GM18951 (cell line): ENCODE measurements around the gene MXD1.
"Not testable (repeated sequence)": the region's sequence is repeated elsewhere in the genome, so short reads cannot be mapped to it uniquely, and the experiment has no call there.

Experiments used
- POLR2A ChIP-seq: IDR thresholded peaks from 4 replicates; pipeline ENCODE4 v1.6.1; 2011; ENCODE audit warnings: mild to moderate bottlenecking; ENCODE audit not compliant: insufficient read length, insufficient read depth; ENCODE audit errors: extremely low read depth
- in situ Hi-C: fragments of 300-500 bp; cut with MboI; formaldehyde crosslinking; loops from one replicate; pipeline ENCODE4 v1.12.0; 2022; ENCODE audit warnings: low sequenced_read_pairs, mixed read lengths, inconsistent platforms; ENCODE audit not compliant: unreplicated experiment

MXD1 gene

DNA sequence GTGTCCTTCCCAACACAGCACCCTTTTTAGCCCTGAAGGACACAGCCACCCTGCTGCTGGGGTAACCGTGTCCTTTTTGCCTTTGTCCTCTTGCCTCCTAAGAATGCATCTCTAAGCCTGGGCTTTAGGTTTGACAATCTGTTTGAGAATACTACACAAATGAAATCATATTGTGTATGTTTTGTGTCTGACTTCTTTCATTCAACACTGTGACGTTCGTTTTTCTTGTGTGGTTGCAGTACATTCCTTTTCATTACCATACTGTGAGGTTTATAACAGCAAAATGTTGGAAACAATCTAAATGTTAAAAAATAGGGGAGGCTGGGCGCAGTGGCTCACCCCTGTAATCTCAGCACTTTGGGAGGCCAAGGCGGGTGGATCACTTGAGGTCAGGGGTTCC lies 35.3 kb downstream of the MXD1 start:
- TF ChIP-seq POLR2A: no peak
- in situ Hi-C loops: no loop called here

- in situ Hi-C loops: not testable (repeated sequence)
These were observed 35.8 kb downstream of the MXD1 start for GRCh38 chr2:69950671-69951070.

DNA sequence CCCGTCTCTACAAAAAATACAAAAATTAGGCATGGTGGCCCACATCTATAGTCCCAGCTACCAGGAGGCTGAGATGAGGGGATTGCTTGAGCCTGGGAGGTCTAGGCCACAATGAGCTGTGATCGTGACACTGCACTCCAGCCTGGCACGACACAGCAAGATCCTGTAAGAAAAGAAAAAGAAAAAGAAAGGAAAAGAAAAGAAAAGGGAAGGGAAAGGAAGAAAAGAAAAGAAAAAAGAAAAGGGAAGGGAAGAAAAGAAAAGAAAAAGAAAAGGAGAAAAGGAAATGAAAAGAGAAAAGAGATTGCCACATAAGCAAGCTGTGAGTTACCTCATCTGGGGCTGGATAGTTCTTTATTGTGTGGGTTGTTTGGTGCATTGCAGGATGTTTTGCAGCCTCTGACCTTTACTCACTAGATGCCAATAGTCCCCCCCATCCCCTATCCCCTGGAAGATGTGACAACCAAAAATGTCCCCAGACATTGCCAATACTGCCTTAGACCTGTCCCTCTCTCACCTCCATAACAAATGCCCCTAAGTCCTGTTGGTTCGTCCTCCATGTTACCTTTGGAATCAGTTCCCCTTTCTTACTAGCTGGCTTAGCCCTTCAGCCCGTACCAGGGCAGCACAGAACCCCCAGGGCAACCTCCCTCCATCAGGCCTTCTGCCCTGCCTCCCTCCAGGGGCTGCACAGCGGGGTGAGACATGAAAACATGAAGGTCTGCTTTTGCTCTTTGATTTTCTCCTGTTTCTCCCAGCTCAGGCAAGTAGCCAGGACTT lies 37.6 kb downstream of the MXD1 start:
- in situ Hi-C loops: no loop called here

DNA sequence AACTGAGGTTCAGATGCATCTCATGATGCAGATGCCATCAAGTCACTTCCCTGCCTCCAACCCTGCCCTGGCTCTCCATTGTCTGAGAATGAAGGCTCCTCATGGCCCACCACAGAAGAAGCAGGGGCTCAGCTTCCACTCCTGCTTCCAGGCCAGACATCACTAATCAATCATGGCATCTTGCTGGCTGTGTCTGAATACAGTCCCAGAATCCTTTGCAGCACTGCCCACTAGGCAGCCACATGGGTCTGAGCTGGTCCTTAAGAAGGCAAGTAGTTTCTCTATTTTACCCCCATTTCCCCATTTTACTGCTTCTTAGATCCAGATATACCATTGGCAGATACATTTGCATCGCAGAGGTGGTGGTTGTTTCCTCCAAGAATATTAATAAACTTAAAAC lies 39.2 kb downstream of the MXD1 start:
- TF ChIP-seq POLR2A: no peak
- in situ Hi-C loops: no loop called here

More for the DNA sequence above, 37.6 kb downstream of the MXD1 start:
- no peak for TF ChIP-seq POLR2A

DNA sequence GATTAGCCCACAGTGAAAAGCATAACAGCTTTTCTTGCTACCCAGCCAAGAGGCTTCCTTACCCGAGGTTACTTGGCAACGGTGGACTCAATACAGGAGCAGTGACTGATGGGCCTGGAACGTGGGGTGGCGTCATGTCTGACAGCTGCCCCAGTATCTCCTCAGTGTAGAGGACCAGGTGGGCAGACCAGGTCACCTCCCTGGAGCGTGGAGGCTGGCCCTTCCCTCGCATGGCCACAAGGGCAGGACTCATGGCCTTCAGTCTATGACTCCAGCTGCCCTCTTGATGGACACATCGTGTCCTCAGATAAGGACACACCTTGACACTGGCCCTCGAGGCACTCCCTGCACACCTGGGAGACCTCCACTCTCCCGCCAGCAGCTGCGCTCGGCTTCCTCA lies 40.1 kb downstream of the MXD1 start:
- TF ChIP-seq POLR2A: no peak
- in situ Hi-C loops: no loop called here

DNA sequence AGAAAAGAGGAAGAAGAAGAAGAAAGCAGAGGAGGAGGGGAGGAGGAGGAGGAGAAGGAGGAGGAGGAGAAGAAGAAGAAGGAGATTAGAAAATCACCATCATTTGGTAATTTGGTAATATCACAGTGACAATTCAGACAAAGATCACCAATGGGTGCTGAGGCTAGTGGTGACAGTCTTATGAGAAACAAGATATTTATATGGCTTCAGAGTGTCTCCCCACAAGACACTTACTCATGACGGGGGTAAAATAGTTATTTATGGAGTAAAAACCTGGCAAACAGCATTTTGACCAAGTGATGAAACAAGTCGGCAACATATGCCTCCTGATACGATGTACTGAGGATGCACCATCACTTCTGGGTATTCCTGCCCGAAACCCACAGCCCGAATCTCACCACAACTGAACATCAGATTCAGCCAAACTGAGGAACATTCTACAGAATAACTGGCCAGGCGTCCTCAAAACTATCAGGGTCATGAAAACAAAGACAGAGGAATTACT lies 41.6 kb downstream of the MXD1 start:
- no peak for TF ChIP-seq POLR2A
- in situ Hi-C loops: no loop called here

DNA sequence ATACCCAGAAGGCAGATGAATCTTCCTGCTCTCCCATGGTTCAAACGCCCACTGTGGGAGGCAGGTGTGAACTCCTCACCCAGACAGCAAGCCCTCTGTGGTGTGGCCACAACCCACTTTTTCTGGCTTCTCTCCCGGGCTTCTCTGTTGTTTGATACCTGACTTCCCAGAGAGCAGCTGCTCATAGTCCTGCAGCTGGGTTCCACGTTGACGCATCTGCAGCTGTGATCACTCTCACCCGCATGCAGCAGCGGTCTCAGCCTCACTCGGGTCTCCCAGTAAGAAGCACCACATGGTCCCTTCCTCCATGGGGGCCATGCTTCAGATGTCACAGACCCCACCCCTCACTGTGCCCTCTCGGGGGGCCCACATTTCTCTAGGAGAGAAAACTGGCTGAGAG lies 43.1 kb downstream of the MXD1 start:
- TF ChIP-seq POLR2A: no peak
- in situ Hi-C loops: no loop called here

DNA sequence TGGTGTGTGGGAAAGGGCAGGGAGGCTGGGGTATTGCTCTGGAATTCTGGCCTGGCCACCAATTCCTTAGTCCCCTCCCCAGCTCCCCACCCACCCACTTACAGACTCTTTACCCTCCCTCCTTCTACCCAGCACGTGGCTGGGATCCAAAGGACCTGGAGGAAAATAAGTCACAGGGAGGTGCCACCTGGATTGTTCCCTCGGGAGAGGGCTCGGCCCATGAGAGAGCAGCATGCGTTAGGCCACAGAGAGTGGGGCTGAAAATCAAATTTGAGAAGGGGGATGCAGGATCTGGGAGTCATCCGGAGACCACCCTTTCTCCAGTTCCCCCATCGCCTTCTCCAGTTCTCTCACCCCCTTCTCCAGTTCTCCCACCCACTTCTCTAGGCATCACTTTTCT lies 43.6 kb downstream of the MXD1 start:
- in situ Hi-C loops: no loop called here

GRCh38 chr2:69959425-69959824 lies 44.5 kb downstream of the MXD1 start:
- in situ Hi-C loops: no loop called here
- TF ChIP-seq POLR2A: no peak

More for the DNA sequence above, 43.6 kb downstream of the MXD1 start:
- TF ChIP-seq POLR2A: no peak

GRCh38 chr2:69960821-69961220 lies 45.9 kb downstream of the MXD1 start:
- in situ Hi-C loops: no loop called here
- TF ChIP-seq POLR2A: no peak

DNA sequence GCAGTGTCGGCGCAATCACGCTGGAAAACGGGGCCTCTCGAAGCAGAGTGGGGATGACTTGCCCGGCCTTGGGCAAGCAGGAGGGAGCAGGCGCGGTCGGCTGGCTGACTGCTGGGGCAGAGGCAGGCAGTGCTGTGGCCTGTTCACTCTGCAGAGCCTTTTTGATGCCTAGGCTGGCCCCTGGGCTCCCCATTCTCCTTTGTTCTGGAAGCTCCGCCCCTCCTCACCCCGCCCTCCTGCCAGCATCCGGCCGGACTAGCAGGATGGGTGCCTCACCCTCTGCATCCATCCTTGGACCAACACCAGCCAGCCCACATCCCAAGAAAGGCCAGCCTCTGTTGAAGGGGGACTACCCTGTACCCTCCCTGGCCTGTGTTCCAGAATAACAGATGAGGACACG lies 46.6 kb downstream of the MXD1 start, which contains the start of gene ASPRV1:
ASPRV1 (minus strand) TSS at position 136 of the 400 bp plus-strand sequence. CDS start 195 bp downstream, outside the sequence.
- TF ChIP-seq POLR2A: no peak
- in situ Hi-C loops: no loop called here

DNA sequence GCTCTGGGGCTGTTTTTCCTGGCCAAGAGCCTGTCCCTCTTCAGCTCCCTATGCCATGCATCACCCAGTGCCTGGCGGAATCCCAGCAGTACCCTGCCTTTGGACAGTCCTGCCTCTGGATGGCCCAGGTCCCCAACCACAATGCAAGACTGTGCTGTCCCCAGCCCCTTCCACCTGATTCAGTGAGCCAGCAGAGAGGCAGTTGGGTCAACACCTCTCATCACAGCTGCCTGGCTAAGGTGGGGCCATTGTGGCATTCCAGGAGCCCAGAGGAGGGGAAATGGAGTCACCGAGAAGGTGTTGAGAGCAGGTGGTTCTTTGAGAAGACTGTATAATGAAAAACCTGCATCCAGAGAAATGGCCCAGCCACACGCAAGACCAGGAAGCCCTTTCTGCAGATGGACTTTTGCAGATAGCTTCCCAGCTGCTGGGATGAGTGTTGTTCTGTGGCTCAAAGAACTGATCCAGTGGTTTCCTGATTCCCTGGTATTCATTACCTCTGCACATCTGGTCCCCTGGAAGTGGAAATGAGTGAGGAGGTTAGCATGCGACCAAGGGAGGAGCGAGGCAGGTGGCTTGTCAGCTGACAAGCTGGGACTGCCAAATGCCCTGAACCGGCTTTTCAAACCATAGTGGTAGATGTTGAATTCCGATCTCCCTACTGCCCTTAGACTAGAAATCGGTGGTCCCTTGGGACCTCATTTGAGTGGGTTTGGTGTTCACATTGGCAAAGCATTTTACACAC lies 48.2 kb downstream of the MXD1 start:
- TF ChIP-seq POLR2A: no peak
- in situ Hi-C loops: no loop called here

- in situ Hi-C loops: no loop called here
- no peak for TF ChIP-seq POLR2A
These were observed 49.5 kb downstream of the MXD1 start for GRCh38 chr2:69964353-69964841.
